HG03432 (cell line): ENCODE data around the gene MICAL3.

Experiments used
- ATAC-seq: cut with Tn5 transposase; IDR thresholded peaks from one replicate; pipeline ENCODE4 v1.9.1; 2021; ENCODE audit warnings: mild to moderate bottlenecking, moderate library complexity; ENCODE audit not compliant: unreplicated experiment

MICAL3 gene

DNA sequence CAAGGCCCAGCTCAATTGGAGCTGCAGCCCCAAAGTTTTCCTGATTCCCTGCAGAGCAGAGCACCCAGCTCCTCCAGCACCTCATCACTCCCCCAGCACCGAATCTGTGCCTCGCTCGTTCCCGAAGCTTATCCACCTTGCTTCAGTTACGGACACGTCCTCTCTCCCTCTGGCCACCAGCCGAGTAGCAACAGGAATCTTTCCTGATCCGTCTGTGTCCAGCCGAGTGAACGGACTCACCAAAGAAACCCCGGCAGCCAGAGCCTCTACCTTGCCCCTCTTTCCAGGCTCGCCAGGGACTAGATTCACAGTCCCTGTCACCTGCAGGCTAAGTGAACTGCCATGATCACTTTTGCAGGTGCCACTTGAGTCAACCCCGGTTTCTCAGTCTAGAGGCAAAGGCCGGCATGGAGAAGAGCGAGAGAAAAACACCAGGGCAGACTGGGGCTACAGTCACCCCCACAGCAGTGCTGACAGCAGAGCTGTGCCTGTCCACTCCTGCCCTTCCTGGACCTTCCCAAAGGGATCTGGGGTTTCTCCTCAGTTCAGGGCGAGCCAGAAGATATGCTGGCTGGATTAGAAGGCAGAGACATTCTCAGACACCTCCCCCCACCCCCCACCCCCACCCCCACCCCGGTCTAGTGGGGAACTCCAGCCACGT lies 282.4 kb downstream of the MICAL3 start:
- ATAC-seq: no peak

DNA sequence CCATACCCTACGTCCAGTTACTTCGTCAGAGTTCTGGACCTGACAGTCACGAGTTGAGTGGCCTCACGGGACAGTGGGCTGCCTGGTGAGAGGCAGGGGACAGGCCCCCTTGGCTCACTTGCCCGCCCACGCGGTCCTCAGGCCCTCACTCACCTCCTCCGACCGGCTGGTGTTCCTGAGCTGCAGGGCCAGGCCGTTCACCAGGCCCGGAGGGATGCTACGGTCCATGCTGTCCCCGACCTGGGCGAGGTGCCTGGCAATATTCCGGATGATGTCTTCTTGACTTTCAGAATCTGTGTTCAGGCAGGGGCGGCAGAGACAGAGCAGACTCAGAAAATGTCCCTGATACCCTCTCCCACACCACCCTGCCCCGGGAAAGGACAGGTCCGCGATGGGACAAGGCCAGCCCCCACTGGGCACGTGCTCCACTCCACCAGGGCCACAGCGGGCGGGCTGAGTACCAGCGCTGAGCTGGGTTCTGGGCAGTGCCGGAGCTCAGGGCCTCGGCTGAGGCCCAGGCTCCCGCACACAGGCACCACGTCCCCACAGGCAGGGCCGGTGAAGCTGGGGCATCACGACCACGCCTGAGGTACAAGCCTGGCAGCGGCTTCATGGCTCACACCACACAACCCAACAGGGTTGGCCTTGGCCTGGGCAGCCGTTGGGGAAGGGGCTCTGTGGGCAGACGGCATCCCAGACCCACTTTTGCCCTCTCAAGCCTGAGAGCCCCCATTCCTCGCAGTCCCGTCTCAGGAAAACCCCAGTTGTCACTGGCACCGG lies 285.0 kb downstream of the MICAL3 start:
- no peak for ATAC-seq

DNA sequence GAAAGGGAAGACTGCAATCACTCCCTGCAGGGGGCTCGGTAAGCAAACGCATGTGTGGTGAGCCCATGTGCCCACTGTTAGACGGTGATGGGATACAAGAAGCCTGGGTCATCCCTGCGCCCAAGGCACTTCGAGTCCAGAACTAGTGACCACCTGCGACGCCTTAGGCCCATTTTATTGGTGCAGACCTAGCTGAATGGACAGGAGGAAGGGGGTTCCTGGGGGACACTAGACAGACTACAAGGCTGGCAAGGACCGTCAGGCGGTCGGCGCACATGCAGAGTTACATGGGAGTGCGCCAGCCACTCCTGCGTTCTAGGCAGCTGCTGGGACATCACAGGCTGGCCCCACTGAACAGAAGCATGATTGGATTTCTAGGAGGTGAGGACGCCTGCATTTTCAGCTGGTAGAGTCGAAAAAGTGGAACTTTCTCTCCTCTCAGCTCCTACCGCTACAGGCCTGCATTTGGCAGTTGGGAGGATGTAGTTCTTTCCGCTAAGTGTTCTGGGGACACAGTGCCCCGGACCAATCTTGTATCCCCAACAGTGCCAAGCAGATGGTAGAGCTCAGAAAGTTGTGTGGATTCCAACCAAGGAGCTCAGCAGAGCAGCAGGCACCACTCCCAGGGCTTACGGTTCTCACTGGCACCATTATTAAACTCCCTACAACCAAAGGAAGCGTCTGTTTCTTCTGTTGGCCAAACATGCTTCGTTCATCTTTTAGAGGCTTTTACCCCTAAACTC lies 285.8 kb downstream of the MICAL3 start:
- ATAC-seq: no peak
